Panc1 (cell line): ENCODE data around the gene PRRG3. TPM values are rescaled to one million over a fixed set of nuclear protein-coding genes. Genes with fewer than 3 reads are reported as not detected.

Source experiments
- ATAC-seq: fragments of 200-7000 bp; cut with Tn5 transposase; 2 replicates; pipeline ENCODE4 v1.9.1; 2020; ENCODE audit warnings: mild to moderate bottlenecking, moderate library complexity
- BruUV-seq: library from RNA; stranded (reverse); fragments of 400-500 nt; replicated peaks from 2 replicates; lab custom pipeline; 2021; lab: Mats Ljungman, UMichigan
- CTCF ChIA-PET: fragments of 300-600 bp; sonication (Branson Sonifier 250); formaldehyde crosslinking; loops from one replicate; lab custom pipeline; 2022; ENCODE audit warnings: antibody characterized with exemption; lab: Charles Lee
- POLR2A ChIA-PET: fragments of 300-600 bp; sonication (Branson Sonifier 250); formaldehyde crosslinking; loops from one replicate; lab custom pipeline; 2022; ENCODE audit warnings: antibody characterized with exemption; lab: Charles Lee
- DNase-seq: peaks from one replicate; pipeline ENCODE4 v3.0.0-alpha.2; 2010; ENCODE audit warnings: low read depth, low spot score
- H3K27ac ChIP-seq: 2 replicates; pipeline ENCODE4 v1.5.1; 2011; ENCODE audit warnings: mild to moderate bottlenecking, low read length, inconsistent platforms
- H3K27me3 ChIP-seq: fragments of 200-500 bp; sonication (Bioruptor generic); 2 replicates; pipeline ENCODE4 v1.6.0; 2014; ENCODE audit warnings: low read length, inconsistent platforms; ENCODE audit not compliant: control insufficient read depth, insufficient read depth
- H3K36me3 ChIP-seq: fragments of 200-500 bp; sonication (Bioruptor generic); 2 replicates; pipeline ENCODE4 v1.5.1; 2014; ENCODE audit warnings: inconsistent platforms, mild to moderate bottlenecking, low read length, moderate library complexity; ENCODE audit not compliant: control insufficient read depth, insufficient read depth
- H3K4me1 ChIP-seq: 2 replicates; pipeline ENCODE4 v1.5.1; 2011; ENCODE audit warnings: inconsistent platforms, mild to moderate bottlenecking, low read length, moderate library complexity; ENCODE audit not compliant: control insufficient read depth, insufficient read depth
- H3K4me3 ChIP-seq, 2 experiments: 2 replicates each; pipeline ENCODE4 v1.5.1; 2011 to 2012; ENCODE audit warnings: low read depth in 2 of 2, low read length in 2 of 2, mild to moderate bottlenecking in 2 of 2, inconsistent platforms in 1 of 2, moderate library complexity in 1 of 2
- H3K9me3 ChIP-seq: fragments of 200-500 bp; sonication (Bioruptor generic); 2 replicates; pipeline ENCODE4 v1.5.1; 2014; ENCODE audit warnings: low read depth, mild to moderate bottlenecking, inconsistent platforms, low read length, moderate library complexity; ENCODE audit not compliant: control insufficient read depth, insufficient read depth
- CTCF ChIP-seq: fragments of 450-650 bp; IDR thresholded peaks from 2 replicates; pipeline ENCODE4 v1.5.1; 2017; ENCODE audit warnings: mild to moderate bottlenecking
- POLR2AphosphoS5 ChIP-seq: IDR thresholded peaks from 2 replicates; pipeline ENCODE4 v1.6.1; 2012; ENCODE audit warnings: mild to moderate bottlenecking, low read depth, low read length, moderate library complexity
- REST ChIP-seq, 2 experiments: IDR thresholded peaks; 2 replicates each; pipeline ENCODE4 v1.6.1; 2011 to 2012; ENCODE audit warnings: low read depth in 2 of 2, control low read depth in 1 of 2, low read length in 1 of 2, mild to moderate bottlenecking in 1 of 2, moderate library complexity in 1 of 2; ENCODE audit not compliant: insufficient read depth in 1 of 2
- SIN3A ChIP-seq: IDR thresholded peaks from 2 replicates; pipeline ENCODE4 v1.6.1; 2012; ENCODE audit warnings: low read depth, mild to moderate bottlenecking, low read length, moderate library complexity, borderline replicate concordance; ENCODE audit not compliant: insufficient read depth
- TCF7L2 ChIP-seq: IDR thresholded peaks from 2 replicates; pipeline ENCODE4 v1.6.1; 2011; ENCODE audit warnings: mild to moderate bottlenecking, low read depth, low read length, inconsistent platforms
- in situ Hi-C: cut with HindIII; loops from 2 replicates; pipeline ENCODE4 v1.10.0; 2016; ENCODE audit warnings: low sequenced_read_pairs, low pct_unique_long_range_greater_than_20kb
- intact Hi-C: fragments of 100-400 bp; cut with micrococcal nuclease; formaldehyde crosslinking; loops from one replicate; pipeline ENCODE4 v1.10.0; 2022; ENCODE audit not compliant: unreplicated experiment
- total RNA-seq: library from RNA; stranded (reverse); gene quantifications from one replicate; pipeline ENCODE4 v1.2.1, GENCODE V29; 2021; ENCODE audit not compliant: unreplicated experiment

PRRG3 gene
- total RNA-seq, 1 experiment from 2014 or later, result not detected

- H3K27ac ChIP-seq, result no peak overlapping the region
- ATAC-seq (no peak), DNase-seq (no peak)
- intact Hi-C loops (no loop called here), in situ Hi-C loops (no loop called here)
- ChIA-PET POLR2A (no interaction called here), CTCF (no interaction called here)
- no TSS peak for BruUV-seq
- no peaks in the 10 kb centered on the region for H3K36me3 ChIP-seq
- no peak overlapping the region for H3K4me3 ChIP-seq
- H3K27me3 ChIP-seq, result no peaks in the 10 kb centered on the region
- no peaks in the 10 kb centered on the region for H3K4me1 ChIP-seq
- TF ChIP-seq POLR2AphosphoS5 (no peak), REST (IDR thresholded peaks at IDR 0.05; ENCODE audit: insufficient read depth in 1 of 2, low read depth in 2 of 2, low read length in 1 of 2) (no peak), SIN3A (no peak), TCF7L2 (no peak), CTCF (no peak)
- no peaks in the 10 kb centered on the region for H3K9me3 ChIP-seq
These were observed 6.9 kb downstream of the PRRG3 start for GRCh38 chrX:151702026-151702714.

- POLR2A ChIA-PET, result no interaction called here
- Histone ChIP-seq H3K4me1 (no peaks in the 10 kb centered on the region), H3K9me3 (no peaks in the 10 kb centered on the region), H3K27me3 (no peaks in the 10 kb centered on the region), H3K27ac (no peak overlapping the region), H3K4me3 (no peak overlapping the region), H3K36me3 (no peaks in the 10 kb centered on the region)
- TF ChIP-seq TCF7L2 (no peak), REST (IDR thresholded peaks at IDR 0.05; ENCODE audit: insufficient read depth in 1 of 2, low read depth in 2 of 2, low read length in 1 of 2) (no peak), CTCF (no peak), SIN3A (no peak), POLR2AphosphoS5 (no peak)
- in situ Hi-C loops, result no loop called here
- intact Hi-C loops, result no loop called here
- ATAC-seq (no peak), DNase-seq (no peak)
- CTCF ChIA-PET, result no interaction called here
- BruUV-seq, result no TSS peak
These were observed 7.6 kb downstream of the PRRG3 start for GRCh38 chrX:151702741-151703340.
